HEK293 (cell line): Measurements from ENCODE around the gene RHOU.
A peak's percentile ranks its signal among the peaks of the same experiment; 100 is the strongest.

ENCODE experiments used
- CTCF ChIA-PET: fragments of 350-600 bp; formaldehyde crosslinking; extraction: SDS; loops from one replicate; lab custom pipeline; 2021; ENCODE audit warnings: antibody characterized with exemption; lab: Yijun Ruan, JAX
- POLR2A ChIA-PET: fragments of 300-600 bp; formaldehyde crosslinking; extraction: SDS; loops from one replicate; lab custom pipeline; 2020; ENCODE audit warnings: antibody characterized with exemption, inconsistent platforms; lab: Yijun Ruan, JAX
- H3K27ac ChIP-seq: fragments of 200-500 bp; sonication (Bioruptor generic); 2 replicates; pipeline ENCODE4 v1.5.1; 2014; ENCODE audit warnings: low read depth, low read length, control low read depth, inconsistent platforms; ENCODE audit errors: extremely low read depth
- H3K36me3 ChIP-seq, 2 experiments: fragments of 200-500 bp in 1 of 2; sonication (Bioruptor generic) in 1 of 2; 1 replicate in 1 of 2; 2 replicates in 1 of 2; pipeline ENCODE4 v1.5.1; 2014 to 2017; ENCODE audit warnings: inconsistent platforms in 2 of 2, low read length in 2 of 2; ENCODE audit not compliant: control insufficient read depth in 2 of 2, insufficient read depth in 1 of 2
- H3K4me1 ChIP-seq: fragments of 200-500 bp; sonication (Bioruptor generic); 2 replicates; pipeline ENCODE4 v1.5.1; 2014; ENCODE audit warnings: mild to moderate bottlenecking, low read length, inconsistent platforms; ENCODE audit not compliant: control insufficient read depth, insufficient read depth
- H3K4me3 ChIP-seq: 2 replicates; pipeline ENCODE4 v1.5.1; 2011; ENCODE audit warnings: low read depth, mild to moderate bottlenecking, control low read depth, low read length, moderate library complexity
- H3K9me3 ChIP-seq: fragments of 200-500 bp; sonication (Bioruptor generic); 2 replicates; pipeline ENCODE4 v1.5.1; 2014; ENCODE audit warnings: low read depth, low read length, inconsistent platforms; ENCODE audit not compliant: control insufficient read depth, insufficient read depth
- WT1 ChIP-seq: fragments of 450-650 bp; formaldehyde crosslinking; IDR thresholded peaks from 2 replicates; pipeline ENCODE4 v1.5.1; 2016; ENCODE audit warnings: missing biosample characterization, missing genetic modification characterization
- ZFP69B ChIP-seq: fragments of 450-650 bp; formaldehyde crosslinking; IDR thresholded peaks from 2 replicates; pipeline ENCODE4 v1.5.1; 2016; ENCODE audit warnings: missing biosample characterization, missing genetic modification characterization
- ZNF169 ChIP-seq: fragments of 450-650 bp; formaldehyde crosslinking; IDR thresholded peaks from 2 replicates; pipeline ENCODE4 v1.5.1; 2016; ENCODE audit warnings: missing biosample characterization, missing genetic modification characterization
- ZNF214 ChIP-seq: fragments of 450-650 bp; formaldehyde crosslinking; IDR thresholded peaks from 2 replicates; pipeline ENCODE4 v1.5.1; 2017; ENCODE audit warnings: missing biosample characterization, mild to moderate bottlenecking, missing genetic modification characterization, borderline replicate concordance
- ZNF600 ChIP-seq: fragments of 450-650 bp; formaldehyde crosslinking; IDR thresholded peaks from 2 replicates; pipeline ENCODE4 v1.5.1; 2016; ENCODE audit warnings: missing biosample characterization, missing genetic modification characterization
- ZNF701 ChIP-seq: fragments of 450-650 bp; formaldehyde crosslinking; IDR thresholded peaks from 2 replicates; pipeline ENCODE4 v1.5.1; 2016; ENCODE audit warnings: missing biosample characterization, missing genetic modification characterization
- ZNF785 ChIP-seq: fragments of 450-650 bp; formaldehyde crosslinking; IDR thresholded peaks from 2 replicates; pipeline ENCODE4 v1.5.1; 2016; ENCODE audit warnings: missing biosample characterization, missing genetic modification characterization
- ZSCAN23 ChIP-seq: fragments of 450-650 bp; formaldehyde crosslinking; IDR thresholded peaks from 2 replicates; pipeline ENCODE4 v1.5.1; 2016; ENCODE audit warnings: missing biosample characterization, missing genetic modification characterization
- TF ChIP-seq, protein P1 (sequence below): fragments of 450-650 bp; formaldehyde crosslinking; IDR thresholded peaks from 2 replicates; pipeline ENCODE4 v1.5.1; 2016; ENCODE audit warnings: missing biosample characterization, missing genetic modification characterization
- TF ChIP-seq, protein P2 (sequence below): fragments of 450-650 bp; formaldehyde crosslinking; conservative IDR thresholded peaks from 2 replicates; pipeline ENCODE4 v1.5.1; 2016; ENCODE audit warnings: low read depth, missing biosample characterization, missing genetic modification characterization

RHOU gene

DNA sequence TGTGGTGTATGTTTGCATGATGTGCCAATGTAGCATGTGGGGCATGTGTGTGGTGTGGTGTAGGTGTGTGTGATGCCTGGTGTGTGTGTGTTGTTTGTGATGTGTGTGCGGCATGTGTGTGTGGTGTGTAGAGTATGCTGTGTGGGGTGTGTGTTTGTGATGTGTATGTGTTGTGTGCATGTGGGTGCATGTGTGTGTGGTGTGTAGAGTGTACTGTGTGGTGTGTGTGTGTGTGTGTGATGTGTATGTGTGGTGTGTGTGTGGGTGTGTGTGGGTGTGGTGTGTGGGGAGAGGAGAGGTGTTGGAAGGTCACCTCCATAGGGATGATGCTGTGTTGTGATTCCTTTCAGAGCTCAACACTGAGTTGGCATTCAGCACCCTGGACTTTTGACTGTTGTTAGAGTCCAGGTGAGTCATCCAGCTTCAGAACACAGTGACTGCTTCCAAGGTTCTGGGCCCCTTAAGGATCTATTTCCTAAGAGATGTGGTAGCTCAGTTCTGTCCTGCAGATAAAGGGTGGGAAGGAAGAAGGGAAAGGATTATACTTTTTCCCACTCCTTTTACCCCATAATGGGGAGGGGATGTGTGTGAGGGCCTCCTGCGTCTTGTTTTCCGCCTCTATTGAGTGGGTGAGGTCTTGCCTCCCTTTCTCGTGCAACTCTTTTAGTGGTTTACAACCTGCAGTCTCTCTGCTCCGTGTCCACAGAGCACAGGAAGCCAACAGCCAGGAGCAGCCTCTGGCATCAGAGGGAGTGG, 47.6 kb downstream of the RHOU start (continued):
- TF ChIP-seq, protein P1, sequence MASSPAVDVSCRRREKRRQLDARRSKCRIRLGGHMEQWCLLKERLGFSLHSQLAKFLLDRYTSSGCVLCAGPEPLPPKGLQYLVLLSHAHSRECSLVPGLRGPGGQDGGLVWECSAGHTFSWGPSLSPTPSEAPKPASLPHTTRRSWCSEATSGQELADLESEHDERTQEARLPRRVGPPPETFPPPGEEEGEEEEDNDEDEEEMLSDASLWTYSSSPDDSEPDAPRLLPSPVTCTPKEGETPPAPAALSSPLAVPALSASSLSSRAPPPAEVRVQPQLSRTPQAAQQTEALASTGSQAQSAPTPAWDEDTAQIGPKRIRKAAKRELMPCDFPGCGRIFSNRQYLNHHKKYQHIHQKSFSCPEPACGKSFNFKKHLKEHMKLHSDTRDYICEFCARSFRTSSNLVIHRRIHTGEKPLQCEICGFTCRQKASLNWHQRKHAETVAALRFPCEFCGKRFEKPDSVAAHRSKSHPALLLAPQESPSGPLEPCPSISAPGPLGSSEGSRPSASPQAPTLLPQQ (tag by site-specific recombination) = peak; percentile 79
- TF ChIP-seq ZNF169 (tag by site-specific recombination) (no peak), ZFP69B (tag by site-specific recombination) (peak; percentile 49; the same call in 1 of the 2 replicates)
- TF ChIP-seq, protein P2, sequence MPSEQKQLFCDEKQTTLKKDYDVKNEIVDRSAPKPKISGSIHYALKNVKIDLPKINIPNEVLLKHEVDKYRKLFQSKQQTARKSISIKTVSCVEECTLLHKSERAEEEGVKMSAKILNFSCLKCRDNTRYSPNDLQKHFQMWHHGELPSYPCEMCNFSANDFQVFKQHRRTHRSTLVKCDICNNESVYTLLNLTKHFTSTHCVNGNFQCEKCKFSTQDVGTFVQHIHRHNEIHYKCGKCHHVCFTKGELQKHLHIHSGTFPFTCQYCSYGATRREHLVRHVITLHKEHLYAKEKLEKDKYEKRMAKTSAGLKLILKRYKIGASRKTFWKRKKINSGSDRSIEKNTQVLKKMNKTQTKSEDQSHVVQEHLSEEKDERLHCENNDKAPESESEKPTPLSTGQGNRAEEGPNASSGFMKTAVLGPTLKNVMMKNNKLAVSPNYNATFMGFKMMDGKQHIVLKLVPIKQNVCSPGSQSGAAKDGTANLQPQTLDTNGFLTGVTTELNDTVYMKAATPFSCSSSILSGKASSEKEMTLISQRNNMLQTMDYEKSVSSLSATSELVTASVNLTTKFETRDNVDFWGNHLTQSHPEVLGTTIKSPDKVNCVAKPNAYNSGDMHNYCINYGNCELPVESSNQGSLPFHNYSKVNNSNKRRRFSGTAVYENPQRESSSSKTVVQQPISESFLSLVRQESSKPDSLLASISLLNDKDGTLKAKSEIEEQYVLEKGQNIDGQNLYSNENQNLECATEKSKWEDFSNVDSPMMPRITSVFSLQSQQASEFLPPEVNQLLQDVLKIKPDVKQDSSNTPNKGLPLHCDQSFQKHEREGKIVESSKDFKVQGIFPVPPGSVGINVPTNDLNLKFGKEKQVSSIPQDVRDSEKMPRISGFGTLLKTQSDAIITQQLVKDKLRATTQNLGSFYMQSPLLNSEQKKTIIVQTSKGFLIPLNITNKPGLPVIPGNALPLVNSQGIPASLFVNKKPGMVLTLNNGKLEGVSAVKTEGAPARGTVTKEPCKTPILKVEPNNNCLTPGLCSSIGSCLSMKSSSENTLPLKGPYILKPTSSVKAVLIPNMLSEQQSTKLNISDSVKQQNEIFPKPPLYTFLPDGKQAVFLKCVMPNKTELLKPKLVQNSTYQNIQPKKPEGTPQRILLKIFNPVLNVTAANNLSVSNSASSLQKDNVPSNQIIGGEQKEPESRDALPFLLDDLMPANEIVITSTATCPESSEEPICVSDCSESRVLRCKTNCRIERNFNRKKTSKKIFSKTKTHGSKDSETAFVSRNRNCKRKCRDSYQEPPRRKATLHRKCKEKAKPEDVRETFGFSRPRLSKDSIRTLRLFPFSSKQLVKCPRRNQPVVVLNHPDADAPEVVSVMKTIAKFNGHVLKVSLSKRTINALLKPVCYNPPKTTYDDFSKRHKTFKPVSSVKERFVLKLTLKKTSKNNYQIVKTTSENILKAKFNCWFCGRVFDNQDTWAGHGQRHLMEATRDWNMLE (tag by site-specific recombination) = no peak

DNA sequence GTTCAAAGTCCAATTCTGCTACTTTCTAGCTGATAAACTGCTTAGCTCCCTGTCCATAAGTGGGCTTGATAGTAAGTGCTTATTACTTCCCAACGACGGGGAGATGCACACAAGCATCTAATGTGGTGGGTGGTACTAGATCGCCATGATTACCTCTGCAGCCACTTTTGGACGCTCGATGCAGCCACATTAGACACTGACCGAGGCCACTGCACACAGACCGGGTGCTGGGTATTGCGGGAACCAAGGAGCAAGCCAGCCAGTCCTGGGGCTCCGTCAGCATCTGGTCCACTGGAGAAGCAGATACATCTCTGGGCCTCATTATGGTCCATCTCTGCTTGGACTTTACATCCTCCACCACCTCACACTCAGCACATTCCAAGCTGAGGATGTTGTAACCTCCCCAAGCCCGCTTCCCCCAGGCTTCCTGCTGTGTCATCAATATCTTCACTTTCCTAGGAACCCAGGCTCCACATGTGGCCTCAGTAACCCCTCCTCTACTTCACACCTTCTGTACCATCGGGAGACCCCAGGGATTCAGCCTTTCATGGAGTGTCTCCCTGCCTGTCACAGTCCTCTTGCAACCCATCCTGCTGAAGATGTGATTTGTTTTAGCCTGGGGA, 48.2 kb downstream of the RHOU start:
- Histone ChIP-seq H3K4me3 (no peak overlapping the region), H3K27ac (no peak overlapping the region), H3K4me1 (peaks cover 15% of the 10 kb centered on the region), H3K9me3 (no peaks in the 10 kb centered on the region), H3K36me3 (no peaks in the 10 kb centered on the region)
- POLR2A ChIA-PET = interaction anchor here (1.4 kb wide), 1 partner anchor 48 kb away, joined by 3 read pairs; the partner anchor contains the start of gene RHOU
- TF ChIP-seq ZNF214 (tag by site-specific recombination) (no peak), ZNF785 (tag by site-specific recombination) (no peak), ZSCAN23 (no peak), ZNF701 (no peak)
- CTCF ChIA-PET = interaction anchor here (1.0 to 1.1 kb wide), 2 partner anchors 49 to 444 kb away, joined by 3 read pairs; no protein-coding TSS in a partner anchor

DNA sequence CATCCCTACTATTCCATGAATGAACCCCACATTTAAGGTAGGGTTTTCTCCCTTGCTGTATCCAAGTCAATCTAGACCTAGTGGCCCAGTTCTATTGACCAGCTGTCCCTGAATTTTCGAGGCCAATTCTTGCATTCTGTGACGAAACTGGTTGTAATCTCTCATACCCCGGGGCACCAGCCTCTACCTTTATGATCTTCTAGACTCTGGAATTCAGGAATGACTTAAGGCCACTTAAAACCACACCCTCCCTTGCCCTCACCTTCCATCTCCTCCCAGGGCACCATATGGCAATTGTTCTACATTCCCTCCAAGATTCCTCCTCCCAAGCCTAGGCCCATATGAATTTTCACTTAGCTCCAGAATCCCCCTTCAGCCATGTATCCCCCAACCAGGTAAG, 48.9 kb downstream of the RHOU start:
- Histone ChIP-seq H3K36me3 (no peaks in the 10 kb centered on the region), H3K4me3 (no peak overlapping the region), H3K27ac (no peak overlapping the region), H3K9me3 (no peaks in the 10 kb centered on the region), H3K4me1 (peaks cover 15% of the 10 kb centered on the region)
- CTCF ChIA-PET = interaction anchor here (0.6 to 1.4 kb wide), 2 partner anchors 49 to 120 kb away, joined by 3 read pairs; partner anchors contain the start of gene RHOU
- POLR2A ChIA-PET = no interaction called here
- peak; percentile 46; the same call in 1 of the 2 replicates for TF ChIP-seq ZNF600 (tag by site-specific recombination)
- no peak for TF ChIP-seq WT1 (tag by site-specific recombination)
